ENCODE measurements around the gene RTF1.
"Not testable (repeated sequence)": the region's sequence is repeated elsewhere in the genome, so short reads cannot be mapped to it uniquely, and the experiment has no call there.

Gene RTF1

DNA sequence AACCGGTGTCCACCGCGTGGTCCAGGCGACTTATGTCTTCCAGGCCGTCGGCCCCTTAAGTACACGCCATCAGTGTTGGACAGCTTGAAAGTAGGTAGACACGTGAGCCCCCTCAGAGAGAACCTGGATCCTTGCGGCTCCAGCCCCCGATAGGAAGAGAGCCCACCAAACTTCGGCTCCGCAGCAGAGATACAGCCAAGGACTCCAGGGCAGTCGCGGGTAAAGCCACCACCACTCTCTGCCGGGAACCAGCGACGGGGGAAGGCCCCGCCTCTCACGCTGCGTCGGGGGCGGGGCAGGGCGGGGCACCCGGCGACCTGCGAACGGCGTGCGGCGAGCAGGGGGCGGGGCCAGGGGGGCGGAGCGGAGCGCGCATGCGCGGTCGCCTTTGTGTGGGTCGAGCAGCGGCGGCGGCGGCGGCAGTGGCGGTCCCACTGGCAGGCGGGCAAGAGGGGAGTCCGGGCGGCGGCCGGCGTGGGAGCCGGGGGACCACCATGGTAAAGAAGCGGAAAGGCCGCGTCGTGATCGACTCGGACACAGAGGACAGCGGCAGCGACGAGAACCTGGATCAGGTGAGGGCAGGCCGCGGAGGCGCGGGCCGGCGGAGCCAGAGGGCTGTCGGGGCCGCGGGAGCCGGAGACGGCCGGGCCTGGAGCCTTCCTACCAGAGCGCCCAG is at the start of gene RTF1:
RTF1 (plus strand) TSS at position 354 of the 676 bp plus-strand sequence; CDS start at position 375, 21 bp downstream.
- Mint-ChIP-seq H3K36me3 (ENCODE audit: low read depth) (no peaks in the 10 kb centered on the region), H3K4me1 (peaks cover 37% of the 10 kb centered on the region)

DNA sequence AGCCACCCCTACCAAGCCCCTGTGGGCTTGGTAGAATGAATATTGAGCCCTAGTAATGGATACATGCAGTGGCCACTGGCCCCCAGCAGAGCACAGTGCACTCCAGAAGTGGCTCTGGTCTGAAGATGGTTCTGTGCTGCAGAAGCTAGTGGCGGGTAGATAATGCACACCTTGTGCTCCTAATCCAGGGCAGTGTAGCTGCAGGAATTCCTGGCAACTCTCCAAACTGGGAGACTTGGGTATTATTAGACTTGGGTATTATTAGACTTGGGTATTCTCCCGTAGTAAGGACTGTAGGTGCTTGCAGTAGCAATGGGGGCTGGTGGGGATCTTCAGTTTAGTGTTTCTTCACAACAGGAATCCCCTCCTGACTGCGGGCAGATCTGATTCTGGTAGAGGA is 49.5 kb upstream of the RTF1 start:
- no peak overlapping the region for H3K4me3 Mint-ChIP-seq
- no peaks in the 10 kb centered on the region for H3K4me1 Mint-ChIP-seq
- H3K27ac Mint-ChIP-seq: no peak overlapping the region
- H3K9me3 Mint-ChIP-seq: no peaks in the 10 kb centered on the region
- TF ChIP-seq, protein P1, sequence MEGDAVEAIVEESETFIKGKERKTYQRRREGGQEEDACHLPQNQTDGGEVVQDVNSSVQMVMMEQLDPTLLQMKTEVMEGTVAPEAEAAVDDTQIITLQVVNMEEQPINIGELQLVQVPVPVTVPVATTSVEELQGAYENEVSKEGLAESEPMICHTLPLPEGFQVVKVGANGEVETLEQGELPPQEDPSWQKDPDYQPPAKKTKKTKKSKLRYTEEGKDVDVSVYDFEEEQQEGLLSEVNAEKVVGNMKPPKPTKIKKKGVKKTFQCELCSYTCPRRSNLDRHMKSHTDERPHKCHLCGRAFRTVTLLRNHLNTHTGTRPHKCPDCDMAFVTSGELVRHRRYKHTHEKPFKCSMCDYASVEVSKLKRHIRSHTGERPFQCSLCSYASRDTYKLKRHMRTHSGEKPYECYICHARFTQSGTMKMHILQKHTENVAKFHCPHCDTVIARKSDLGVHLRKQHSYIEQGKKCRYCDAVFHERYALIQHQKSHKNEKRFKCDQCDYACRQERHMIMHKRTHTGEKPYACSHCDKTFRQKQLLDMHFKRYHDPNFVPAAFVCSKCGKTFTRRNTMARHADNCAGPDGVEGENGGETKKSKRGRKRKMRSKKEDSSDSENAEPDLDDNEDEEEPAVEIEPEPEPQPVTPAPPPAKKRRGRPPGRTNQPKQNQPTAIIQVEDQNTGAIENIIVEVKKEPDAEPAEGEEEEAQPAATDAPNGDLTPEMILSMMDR (IDR thresholded peaks at IDR 0.05; ENCODE audit: unreplicated experiment in 3 of 3): no peak
- H3K36me3 Mint-ChIP-seq (ENCODE audit: low read depth): peaks cover 50% of the 10 kb centered on the region
- H3K27me3 Mint-ChIP-seq (ENCODE audit: low read depth): no peaks in the 10 kb centered on the region

More for the DNA sequence above, at the start of gene RTF1:
- Mint-ChIP-seq H3K9me3 (no peaks in the 10 kb centered on the region), H3K4me3 (peak within 1 kb of the TSS; percentile 92 to 99 (median 93)), H3K27ac (peak within 1 kb of the TSS; percentile 81 to 95 (median 93)), H3K27me3 (ENCODE audit: low read depth) (peaks cover 3% of the 10 kb centered on the region)
- TF ChIP-seq, protein P1 (IDR thresholded peaks at IDR 0.05; ENCODE audit: unreplicated experiment in 3 of 3): no peak

DNA sequence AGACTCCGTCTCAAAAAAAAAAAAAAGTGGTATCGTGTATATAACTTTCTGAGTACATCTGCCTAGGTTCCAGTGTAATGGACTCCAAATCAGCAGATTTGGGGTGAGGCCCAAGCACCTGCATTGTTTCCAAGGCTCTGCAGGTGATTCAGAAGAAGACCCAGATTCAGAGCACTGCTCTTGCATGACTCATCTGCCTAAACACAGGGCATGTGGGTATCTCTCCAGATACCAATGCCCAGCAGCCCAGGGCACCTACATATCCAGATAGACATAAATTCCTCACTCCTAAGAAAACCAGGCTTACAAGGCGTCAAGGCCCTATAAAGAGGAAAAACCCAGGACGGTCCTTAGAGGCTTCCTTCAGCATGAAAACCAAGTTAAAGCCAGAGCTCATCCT is 38.9 kb upstream of the RTF1 start:
- TF ChIP-seq, protein P1 (IDR thresholded peaks at IDR 0.05; ENCODE audit: unreplicated experiment in 3 of 3): no peak
- Mint-ChIP-seq H3K9me3 (peaks cover 9% of the 10 kb centered on the region), H3K4me1 (no peaks in the 10 kb centered on the region), H3K27ac (no peak overlapping the region), H3K27me3 (ENCODE audit: low read depth) (no peaks in the 10 kb centered on the region), H3K4me3 (no peak overlapping the region), H3K36me3 (ENCODE audit: low read depth) (peaks cover 47% of the 10 kb centered on the region)

DNA sequence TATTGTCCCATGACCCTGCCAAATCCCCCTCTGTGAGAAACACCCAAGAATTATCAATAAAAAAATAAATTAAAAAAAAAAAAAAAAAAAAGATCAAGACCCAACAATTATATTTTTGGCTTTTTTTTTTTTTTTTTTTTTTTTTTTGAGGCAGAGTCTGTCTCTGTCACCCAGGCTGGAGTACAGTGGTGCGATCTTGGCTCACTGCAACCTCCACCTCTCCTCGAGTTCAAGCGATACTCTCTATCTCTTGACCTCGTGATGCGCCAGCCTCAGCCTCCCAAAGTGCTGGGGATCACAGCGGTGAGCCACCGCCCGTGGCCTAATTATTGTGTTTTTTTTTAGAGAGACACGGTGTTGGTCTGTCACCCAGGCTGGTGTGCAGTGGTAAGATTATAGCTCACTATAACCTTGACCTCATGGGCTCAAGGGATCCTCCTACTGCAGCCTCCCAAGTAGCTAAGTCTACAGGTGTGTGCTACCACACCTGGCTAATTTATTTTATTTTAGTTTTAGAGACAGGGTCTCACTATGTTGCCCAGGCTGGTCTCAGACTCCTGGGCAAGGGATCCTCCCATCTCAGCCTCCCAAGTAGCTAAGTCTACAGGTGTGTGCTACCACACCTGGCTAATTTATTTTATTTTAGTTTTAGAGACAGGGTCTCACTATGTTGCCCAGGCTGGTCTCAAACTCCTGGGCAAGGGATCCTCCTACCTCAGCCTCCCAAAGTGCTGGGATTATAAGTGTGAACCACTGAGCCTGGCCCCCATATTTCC is 32.7 kb upstream of the RTF1 start:
- H3K27me3 Mint-ChIP-seq (ENCODE audit: low read depth); H3K9me3 Mint-ChIP-seq; H3K27ac Mint-ChIP-seq; H3K4me1 Mint-ChIP-seq; H3K4me3 Mint-ChIP-seq: not testable (repeated sequence)
- H3K36me3 Mint-ChIP-seq (ENCODE audit: low read depth): peaks cover 44% of the 10 kb centered on the region

DNA sequence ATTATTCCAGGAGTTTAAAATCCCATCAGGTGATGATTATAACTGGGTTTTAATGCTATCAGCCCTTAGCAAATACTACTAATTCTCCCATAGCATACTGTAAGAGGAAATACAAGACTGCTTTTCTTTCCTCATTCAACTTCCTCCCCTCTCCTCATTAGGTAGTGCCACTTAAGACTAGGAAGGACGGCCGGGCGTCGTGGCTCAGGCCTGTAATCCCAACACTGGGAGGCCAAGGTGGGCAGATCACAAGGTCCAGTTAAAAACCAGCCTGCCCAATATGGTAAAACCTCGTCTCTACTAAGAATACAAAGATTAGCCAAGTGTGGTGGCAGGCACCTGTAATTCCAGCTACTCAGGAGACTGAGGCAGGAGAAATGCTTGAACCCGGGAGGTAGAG is 29.2 kb upstream of the RTF1 start:
- H3K4me1 Mint-ChIP-seq: no peaks in the 10 kb centered on the region
- no peak overlapping the region for H3K27ac Mint-ChIP-seq
- TF ChIP-seq, protein P1 (IDR thresholded peaks at IDR 0.05; ENCODE audit: unreplicated experiment in 3 of 3): no peak
- H3K9me3 Mint-ChIP-seq: no peaks in the 10 kb centered on the region
- peaks cover 29% of the 10 kb centered on the region for H3K36me3 Mint-ChIP-seq (ENCODE audit: low read depth)
- H3K27me3 Mint-ChIP-seq (ENCODE audit: low read depth): no peaks in the 10 kb centered on the region
- H3K4me3 Mint-ChIP-seq: no peak overlapping the region

DNA sequence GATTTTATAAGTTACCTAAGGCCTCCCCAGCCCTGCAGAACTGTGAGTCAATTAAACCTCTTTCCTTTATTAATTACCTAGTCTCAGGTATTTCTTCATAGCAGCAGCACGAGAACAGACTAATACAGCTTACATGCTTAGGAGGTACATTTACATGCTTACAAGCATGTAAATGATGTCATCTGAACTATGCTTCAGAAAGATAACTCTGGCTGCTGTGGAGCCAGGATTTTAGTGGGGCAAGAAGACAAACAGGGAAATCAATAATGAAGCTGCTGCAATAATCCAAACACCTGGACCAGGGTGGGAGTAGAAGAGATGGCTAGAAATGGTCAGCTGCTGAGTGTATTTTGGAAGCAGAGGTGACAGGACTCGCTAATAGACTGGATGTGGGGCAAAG is 24.2 kb upstream of the RTF1 start:
- TF ChIP-seq, protein P1 (IDR thresholded peaks at IDR 0.05; ENCODE audit: unreplicated experiment in 3 of 3): no peak
- Mint-ChIP-seq H3K4me3 (no peak overlapping the region), H3K4me1 (no peaks in the 10 kb centered on the region), H3K27me3 (ENCODE audit: low read depth) (peaks cover 4% of the 10 kb centered on the region), H3K27ac (no peak overlapping the region), H3K9me3 (no peaks in the 10 kb centered on the region), H3K36me3 (ENCODE audit: low read depth) (peaks cover 44% of the 10 kb centered on the region)
